HG02623 (cell line): ENCODE measurements around the gene ANXA11.

Experiments used
- ATAC-seq: cut with Tn5 transposase; IDR thresholded peaks from one replicate; pipeline ENCODE4 v1.9.1; 2021; ENCODE audit warnings: moderate library complexity; ENCODE audit not compliant: unreplicated experiment

Gene ANXA11

DNA sequence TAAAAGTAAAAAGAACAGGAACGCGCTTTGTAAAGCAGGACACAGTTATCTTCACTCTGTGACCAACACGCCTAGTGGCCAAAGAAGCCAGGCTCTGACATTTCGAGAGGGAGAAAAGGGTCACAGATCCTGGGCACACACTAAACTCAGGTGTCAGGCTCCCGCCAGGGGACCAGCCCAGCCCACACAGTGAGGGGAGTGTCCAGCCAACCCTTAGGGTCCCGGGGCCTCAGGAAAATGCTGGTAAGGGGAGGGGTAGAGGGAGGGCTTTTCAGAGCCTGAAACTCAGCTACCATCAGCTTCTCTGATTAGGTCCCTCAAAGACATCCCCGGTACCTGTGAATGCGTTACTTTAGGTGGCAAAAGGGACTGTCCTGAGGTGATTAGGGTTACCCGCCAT is 16.6 kb downstream of the ANXA11 start:
- ATAC-seq: no peak

DNA sequence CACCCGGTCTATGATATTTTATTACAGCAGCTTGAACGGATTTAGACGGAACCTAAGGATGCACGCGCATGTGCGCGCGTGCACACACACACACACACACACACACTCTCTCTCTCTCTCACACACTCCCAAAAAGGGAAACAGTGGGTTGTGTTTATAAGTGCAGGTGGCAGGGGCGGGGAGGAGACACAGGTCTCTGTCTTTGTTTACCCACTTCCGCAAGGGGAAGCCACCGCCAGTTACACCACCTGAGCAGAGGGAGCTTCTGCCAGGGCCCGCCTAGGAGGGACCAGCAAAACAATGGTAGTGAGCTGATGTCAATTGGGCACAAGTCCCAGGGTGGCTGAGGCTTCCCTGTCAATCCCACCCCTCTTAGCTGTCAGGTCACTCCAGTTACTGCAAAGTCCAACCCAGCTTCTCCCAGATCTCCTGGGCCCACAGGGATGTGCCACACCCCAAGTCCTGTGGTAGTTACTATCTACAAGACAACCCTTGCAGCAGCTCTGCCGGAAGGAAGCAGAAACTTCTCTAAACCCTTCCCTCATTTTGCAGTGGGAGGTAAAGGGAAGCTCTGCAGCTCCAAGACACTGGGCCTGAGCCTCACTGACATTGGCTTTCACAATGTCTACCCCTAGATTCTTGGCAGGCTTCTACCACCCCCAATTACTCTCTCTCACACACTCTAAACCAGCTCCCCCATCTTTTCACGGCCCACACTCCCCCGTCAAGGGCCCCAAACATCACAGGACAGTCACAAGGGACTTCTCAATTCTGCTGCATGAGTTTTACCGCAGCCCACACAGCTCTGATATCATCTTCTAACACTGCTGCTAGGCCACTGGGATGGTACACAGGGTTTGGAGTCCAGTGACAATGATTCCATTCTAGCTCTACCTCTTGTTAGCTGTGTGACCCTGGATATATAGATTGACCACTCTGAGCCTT is 17.6 kb downstream of the ANXA11 start:
- ATAC-seq: peak; percentile 84

DNA sequence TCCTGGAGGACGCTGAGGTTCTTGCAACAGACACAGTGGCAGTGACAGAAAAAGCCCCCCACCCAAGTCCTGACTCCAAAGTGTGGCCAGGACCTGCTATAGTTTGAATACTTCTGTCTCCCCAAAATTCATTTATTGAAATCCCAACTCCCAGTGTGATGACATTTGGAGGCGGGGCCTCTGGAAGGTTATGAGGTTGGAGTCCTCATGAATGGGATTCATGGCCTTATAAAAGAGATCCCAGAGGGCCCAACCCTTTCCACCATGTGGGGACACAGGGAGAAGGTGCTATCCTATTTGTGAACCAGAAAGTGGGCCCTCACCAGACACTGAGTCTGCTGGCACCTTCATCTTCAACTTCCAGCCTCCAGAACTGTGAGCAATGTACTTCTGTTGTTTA is 18.3 kb downstream of the ANXA11 start:
- no peak for ATAC-seq

DNA sequence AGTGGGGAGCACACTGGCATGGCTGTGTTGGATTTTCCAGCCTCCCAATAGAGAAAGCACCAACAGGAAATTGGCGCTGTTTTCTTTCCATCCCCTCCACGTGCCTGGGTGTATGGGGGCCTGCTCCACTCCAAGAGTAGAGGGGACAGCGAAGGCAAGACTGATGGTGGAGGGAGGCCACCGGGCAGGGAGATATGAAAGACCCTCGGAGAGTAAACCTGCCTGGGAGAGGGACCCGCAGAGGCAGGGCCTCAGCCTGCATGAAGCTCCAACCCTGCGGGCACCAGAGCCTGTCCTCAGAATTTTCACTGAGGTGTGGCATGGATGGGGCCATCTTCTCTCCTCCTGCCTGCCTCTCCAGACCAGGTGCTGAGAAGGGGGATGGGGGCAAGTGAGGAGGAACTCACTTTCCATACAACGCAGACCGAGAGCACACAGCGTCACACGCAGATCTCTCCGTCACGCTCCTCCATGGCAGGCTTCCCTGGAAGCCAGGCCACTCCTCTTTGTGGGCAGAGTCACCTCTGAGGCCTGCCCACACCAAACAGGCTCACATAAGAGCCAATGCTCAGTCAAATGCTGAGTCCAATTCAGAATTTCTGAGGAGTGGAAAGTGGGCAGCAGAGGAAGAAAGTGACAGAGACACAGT is 18.8 kb downstream of the ANXA11 start:
- no peak for ATAC-seq

DNA sequence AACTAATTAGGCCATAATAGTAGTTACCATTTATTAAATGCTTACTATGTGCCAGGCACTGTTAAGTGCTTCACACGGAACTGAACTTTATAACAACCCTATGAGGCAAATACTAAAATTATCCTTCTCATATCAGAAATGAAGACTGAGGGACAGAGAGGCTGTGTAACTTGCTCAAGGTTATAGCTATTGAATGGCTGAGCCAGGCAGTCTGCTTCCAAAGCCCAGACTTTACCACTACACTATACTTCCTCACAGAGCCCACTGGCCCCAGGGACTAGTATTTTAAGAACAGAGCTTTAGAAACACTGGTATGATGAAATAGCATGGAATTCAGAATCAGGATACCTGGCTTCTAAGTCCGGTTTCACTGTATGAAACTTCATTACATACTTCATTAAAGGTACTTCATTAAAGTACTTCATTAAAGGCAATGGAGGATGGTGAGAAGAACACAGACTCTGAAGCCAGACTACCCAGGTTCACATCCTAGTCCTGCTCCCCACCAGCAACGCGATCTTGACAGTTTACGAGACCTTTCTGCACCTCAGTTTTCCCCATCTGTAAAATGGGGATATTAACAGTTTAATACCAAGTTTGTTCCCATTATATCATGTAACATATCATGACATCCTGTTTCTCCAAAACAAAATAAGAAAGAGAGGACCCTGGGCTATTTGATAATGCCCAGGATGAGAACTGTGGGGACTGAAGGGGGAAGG is 19.6 kb downstream of the ANXA11 start:
- no peak for ATAC-seq

DNA sequence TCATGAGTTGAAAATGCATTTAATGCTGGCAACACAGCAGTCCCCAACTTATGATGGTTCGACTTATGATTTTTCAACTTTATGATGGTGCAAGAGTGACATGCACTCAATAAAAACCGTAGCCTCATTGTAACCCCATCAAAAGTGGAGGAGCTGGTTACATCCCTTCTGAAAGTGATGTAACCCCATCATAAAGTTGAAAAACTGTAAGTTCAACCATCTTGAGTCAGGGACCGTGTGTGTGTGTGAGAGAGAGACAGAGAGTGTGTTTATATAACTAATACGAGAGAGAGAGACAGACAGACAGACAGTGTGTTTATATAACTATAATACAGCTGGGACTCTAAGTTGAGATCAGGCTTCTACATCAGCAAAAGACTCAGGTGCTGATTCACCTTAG is 21.0 kb downstream of the ANXA11 start:
- no peak for ATAC-seq

DNA sequence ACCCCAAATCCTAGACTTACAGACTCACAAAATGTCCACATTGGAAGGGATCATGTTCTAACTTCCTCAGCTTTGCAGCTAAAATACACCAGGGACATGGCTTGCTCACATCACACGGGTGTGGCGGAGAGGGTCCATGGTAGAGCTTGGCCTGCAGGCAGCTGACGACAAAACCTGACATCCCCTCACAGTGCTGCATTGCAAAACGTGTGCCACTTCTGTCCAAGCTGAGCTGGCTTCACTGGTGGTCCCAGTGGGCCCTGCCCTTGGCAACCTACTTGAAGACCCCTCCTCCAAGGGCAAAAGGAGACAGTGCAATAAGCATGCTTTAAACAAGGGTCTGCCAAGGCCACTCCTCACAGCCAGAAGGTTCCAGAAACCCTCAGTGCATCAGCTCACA is 21.9 kb downstream of the ANXA11 start:
- ATAC-seq: no peak

DNA sequence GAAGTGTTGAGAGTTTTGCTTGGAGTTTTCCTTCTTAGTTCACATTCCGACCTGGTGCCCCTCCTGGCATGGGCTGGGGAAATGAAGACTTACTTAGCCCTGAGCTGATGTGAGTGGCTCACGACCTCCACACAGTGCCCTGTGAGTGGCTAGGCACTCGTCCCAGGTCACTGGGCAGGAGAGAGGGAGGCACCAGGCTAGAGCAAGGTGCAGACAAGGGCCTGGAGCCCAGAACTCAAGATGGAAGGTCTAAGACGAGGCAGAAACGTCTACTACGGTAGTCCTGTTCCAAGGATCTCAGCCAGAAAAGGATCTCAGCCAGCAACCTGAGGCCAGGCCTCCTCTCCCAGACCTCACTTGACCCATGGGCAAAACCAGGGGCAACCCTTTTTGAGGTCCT is 22.4 kb downstream of the ANXA11 start:
- ATAC-seq: no peak

DNA sequence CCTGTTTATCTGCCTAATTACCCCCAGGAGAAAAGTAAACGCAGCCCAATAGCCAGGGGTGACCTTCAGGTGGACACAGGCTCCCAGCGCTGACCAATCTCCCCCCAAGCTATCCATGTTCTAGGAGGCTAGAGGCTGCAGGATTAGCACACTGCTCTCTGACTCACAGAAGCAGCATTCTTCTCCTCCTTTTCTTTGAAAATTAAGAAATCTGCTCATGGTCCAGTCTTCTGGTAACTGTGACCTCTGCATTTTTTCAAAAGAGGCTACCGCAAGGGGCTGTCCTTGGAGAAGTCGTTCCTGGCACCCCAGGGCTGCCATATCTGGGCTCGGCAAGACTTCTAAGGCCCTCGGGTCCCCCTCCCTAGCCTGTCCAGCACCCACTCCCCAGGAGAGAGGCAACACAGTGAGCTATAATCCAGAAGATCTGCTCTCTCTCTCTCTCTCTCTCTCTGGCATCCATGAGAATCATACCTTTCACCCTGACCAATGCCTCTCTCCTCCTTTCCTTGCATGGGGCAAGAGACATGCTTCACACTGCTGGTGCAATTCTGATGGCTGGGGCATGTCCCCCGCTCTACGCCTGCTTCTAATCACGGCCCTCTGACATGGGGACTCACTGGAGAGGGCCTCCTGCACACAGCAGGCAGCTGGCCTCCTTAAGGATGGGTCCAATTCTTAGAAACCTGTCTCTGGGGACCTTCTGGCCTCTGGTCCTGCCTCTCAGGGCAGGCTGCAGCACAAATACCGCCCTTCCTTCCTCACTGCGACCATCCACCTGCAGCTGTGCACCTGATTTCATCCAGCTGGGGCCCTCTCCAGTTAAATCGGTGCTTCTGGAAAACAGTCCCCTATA is 27.3 kb downstream of the ANXA11 start:
- ATAC-seq: no peak

DNA sequence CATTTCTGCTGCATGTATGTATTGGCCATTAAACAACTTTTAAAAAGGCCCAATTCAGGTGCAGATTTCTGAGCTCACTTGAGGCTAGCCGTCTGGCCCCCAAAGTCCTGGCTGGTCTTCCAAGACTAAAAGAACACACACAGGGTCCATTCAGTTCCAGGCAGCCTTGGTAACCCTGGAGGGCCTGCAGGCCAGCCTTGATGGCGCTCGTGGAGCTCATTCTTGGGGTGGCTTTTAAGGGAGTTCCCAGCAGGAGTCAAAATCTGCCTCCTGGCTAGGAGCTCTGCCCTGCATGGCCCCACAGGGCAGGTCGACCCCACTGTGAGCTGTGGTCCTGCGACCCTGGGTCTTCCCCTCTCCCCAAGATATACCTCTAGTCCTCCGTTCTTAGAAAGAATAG is 28.8 kb downstream of the ANXA11 start:
- no peak for ATAC-seq

DNA sequence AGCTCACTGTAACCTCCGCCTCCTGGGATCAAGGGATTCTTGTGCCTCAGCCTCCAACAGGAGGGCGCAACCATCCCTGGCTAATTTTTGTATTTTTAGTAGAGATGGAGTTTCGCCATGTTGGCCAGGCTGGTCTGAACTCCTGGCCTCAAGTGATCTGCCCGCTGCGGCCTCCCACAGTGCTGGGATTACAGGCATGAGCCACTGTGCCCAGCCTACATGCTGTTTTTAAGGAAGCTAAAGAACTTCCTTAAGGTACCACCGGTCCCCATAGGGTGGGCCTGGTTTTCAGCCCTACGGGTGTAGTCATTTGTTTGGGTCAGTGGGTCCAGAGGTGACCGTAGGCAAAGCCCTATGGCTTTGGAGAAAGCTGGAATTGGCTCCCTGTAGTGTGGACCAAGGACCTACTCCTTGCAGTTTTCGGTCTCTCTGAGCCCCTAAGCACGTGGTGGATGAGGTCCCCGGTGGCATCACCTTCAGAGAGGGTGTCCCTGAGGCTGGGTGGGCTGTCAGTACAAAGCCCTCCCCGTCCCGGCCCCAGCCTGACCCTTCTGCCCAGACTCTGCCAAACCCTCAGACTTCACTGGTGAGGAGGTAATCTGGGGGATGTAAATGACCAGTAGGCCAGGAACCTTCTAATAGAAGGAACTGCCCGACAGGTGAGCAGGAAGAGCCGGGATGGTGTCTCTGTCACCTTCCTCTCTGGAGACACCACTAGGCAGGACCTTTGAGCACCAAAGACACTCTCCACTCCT is 30.5 kb downstream of the ANXA11 start:
- no peak for ATAC-seq

DNA sequence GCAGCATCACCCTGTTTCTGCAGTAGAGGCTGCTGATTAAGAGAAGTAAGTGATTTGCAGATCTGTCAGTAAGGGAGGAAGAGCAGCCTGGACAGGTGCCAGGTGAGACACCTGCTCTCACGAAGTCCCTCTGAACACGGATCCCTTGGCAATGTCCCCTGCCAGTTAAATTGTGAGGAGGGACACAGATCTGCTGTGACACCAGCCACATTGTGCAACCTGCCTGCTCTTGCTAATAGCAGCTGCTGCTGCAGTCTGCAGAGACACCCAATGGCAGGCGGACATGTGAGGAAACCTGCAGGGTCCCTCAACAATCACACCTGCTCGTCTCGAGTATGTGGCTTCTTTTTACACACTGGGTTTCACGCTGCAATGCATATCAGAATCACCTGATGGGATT is 31.9 kb downstream of the ANXA11 start:
- no peak for ATAC-seq

DNA sequence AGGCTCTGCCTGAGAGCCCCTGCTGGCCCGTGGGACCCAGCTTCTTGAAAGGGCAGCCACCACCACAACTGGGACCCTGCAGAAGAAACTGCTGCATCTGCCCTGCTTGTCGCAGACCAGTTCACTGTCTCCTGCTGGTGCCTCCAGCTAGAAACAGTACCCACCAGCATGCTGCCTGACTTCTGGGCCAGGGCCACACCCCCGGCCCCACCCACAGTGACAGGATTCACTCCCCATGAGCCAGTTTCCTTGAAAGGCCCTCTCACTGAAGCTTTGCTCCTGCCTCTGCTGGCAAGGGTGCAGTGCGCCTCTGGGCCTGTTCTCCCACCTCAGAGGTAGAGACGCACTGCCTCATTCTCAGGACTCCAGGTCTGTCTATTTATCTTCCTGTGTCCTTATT is 32.4 kb downstream of the ANXA11 start:
- ATAC-seq: no peak

DNA sequence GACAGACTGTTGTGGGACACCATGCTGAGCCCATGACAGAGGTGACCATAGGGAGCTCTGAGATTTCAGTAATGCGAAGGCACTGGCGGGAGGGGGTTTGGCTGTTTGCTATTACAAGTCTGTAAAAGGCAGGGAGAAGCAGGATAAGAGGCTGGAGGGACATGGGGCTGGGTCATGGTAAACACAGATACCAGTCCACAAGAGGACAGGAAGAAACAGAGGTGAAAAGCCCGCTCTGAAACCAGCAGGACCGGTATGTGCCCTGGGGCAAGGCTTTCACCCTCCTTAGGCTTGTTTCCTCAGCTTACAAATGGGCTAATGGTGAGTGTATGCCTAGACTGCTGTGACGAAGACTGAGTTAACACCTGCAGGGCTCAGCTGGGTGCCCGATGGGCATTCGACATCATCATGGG is 34.1 kb downstream of the ANXA11 start:
- ATAC-seq: no peak

DNA sequence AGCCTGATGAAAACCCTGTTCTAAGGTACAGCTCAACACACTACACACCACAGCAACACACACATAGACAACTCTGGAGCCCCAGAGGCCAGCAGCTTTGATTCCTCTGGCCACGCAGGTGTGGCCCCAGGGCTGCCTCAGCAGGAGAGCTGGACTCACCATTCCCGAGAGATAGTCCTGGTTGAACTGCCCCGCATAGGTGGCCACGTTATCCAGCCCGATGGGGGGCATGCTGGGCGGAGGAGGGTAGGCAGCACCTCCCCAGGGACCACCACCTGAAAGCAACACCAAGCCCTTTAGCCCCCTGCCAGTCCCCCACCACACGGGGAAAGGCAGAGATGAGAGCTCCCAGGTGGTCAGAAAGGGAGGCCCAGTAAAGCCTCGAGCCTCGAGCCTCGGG is 34.7 kb downstream of the ANXA11 start:
- ATAC-seq: no peak

DNA sequence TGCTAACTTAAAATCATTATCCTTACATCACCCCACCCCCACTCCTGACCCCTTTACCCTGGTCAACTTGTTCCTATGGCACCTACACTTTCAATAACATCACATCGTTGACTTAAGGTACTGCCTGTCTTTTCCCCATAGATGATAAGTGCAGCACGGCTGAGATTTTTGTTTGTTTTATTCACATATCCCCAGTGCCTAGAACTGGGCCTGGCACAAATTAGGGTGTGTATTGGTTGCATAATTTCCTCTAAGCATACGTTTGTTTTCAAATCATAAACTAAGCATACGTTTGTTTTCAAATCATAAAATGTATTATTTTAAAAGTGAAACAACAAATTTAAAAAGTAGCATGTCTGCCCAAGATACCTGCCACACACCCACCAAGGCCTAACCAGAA is 35.3 kb downstream of the ANXA11 start:
- ATAC-seq: no peak

DNA sequence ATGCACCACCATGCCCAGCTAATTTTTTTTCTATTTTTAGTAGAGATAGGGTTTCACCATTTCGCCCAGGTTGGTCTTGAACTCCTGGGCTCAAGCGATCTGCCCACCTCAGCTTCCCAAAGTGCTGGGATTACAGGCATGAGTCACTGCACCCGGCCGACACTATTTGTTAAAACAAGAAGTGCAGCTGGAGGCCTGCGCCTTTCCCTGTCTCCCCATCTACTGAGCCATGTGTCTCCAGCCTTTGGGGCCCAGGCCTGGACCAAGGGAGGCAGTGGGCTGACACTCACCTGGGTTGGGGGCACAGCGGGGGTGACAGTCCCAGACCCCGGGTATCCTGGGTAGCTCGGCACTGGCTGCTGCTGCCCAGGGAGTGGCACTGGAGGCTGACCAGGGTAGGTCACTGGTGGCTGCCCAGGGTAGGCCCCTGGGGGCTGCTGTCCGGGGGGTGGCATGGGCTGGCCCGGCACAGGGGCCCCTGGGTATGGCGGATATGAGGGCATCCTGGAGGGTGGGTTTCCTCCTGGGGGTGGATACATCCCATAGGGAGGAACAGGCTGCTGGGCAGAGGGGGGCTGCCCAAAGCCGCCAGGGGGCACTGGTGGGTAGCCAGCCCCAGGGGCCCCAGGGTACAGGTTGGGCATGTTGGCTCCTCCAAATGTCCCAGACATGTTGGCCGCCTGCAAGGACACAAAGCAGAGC is 36.5 kb downstream of the ANXA11 start:
- no peak for ATAC-seq

DNA sequence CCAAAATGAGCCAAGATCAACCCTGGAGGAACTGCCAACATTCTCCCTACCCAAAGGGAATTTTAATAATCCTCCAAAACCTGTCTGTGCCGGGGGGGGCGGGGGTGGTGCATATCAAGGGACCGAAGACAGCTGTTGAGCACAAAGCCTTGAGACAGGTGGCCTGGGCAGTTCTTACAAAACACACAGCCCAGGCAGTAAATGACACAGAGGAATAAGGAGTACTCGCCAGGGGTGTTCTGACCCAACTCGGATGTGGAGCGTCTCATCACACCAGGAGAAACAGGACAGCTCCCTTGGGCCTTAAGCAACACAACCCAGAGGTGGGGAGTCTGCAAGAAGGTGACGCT is 37.2 kb downstream of the ANXA11 start:
- no peak for ATAC-seq

DNA sequence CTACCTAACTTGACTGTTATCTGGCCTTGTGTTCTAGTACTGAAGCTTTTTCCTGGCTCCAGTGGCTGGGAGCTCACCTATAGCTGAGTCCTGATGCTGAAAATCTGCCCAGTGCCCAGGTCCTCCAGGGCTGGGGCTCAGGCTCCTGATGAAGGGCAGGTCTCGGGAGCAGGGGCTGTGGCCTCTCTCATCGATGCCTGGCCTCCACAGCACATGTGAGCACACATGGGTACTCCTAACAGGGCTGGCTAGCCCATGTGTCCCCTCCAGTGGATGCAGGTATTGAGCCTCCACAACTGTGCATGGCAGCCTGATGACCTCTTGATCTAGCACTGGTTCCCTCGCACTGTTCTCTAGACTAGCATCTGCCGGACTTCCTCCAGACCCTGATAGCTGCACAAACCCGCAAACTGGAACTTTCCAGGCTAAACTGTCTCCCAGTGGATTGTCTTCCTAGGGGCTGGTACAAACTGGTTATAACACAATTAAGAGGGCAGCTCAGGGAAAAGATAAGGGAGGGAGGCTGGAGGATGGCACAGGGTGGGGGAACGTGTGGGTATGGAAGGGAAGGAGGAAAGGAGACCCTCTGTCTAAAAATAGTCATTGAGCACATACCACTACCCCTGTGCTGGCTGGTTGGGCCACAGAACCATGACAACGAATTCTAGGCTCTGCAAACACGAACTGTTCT is 37.7 kb downstream of the ANXA11 start:
- ATAC-seq: no peak
